Loucy (cell line): ENCODE measurements around the gene ATAD3B.

Experiments
- H2AFZ ChIP-seq: fragments of 200-600 bp; sonication (generic); 2 replicates; pipeline ENCODE4 v1.6.0; 2016; ENCODE audit warnings: antibody characterized with exemption, mild to moderate bottlenecking, low read length, moderate library complexity
- H3F3A ChIP-seq: fragments of 200-600 bp; 2 replicates; pipeline ENCODE4 v1.6.0; 2016; ENCODE audit warnings: antibody characterized with exemption, low read depth, mild to moderate bottlenecking
- H3K27me3 ChIP-seq: fragments of 200-600 bp; sonication (generic); 2 replicates; pipeline ENCODE4 v1.6.1; 2014; ENCODE audit warnings: low read length, mild to moderate bottlenecking; ENCODE audit not compliant: insufficient read depth, poor library complexity, severe bottlenecking
- H3K36me3 ChIP-seq: fragments of 200-600 bp; sonication (generic); 2 replicates; pipeline ENCODE4 v1.6.1; 2016; ENCODE audit warnings: low read length; ENCODE audit not compliant: insufficient read depth
- H3K4me1 ChIP-seq: fragments of 200-600 bp; sonication (generic); 2 replicates; pipeline ENCODE4 v1.5.1; 2014; ENCODE audit warnings: low read length, mild to moderate bottlenecking; ENCODE audit not compliant: insufficient read depth, poor library complexity, severe bottlenecking
- H3K4me2 ChIP-seq: fragments of 200-600 bp; sonication (generic); 2 replicates; pipeline ENCODE4 v1.6.0; 2014; ENCODE audit warnings: antibody characterized with exemption, low read length, low read depth, mild to moderate bottlenecking; ENCODE audit not compliant: poor library complexity, severe bottlenecking
- H3K4me3 ChIP-seq: fragments of 200-600 bp; sonication (generic); 2 replicates; pipeline ENCODE4 v1.5.1; 2014; ENCODE audit warnings: low read length, mild to moderate bottlenecking, mixed read lengths; ENCODE audit not compliant: poor library complexity, severe bottlenecking
- H3K79me2 ChIP-seq: fragments of 200-600 bp; sonication (generic); 2 replicates; pipeline ENCODE4 v1.6.1; 2014; ENCODE audit warnings: low read length; ENCODE audit not compliant: insufficient read depth
- H3K9ac ChIP-seq: fragments of 200-600 bp; sonication (generic); 2 replicates; pipeline ENCODE4 v1.6.0; 2014; ENCODE audit warnings: mild to moderate bottlenecking, low read depth, low read length, moderate library complexity; ENCODE audit not compliant: poor library complexity, severe bottlenecking
- H3K9me2 ChIP-seq: fragments of 200-600 bp; sonication (generic); replicated peaks from 2 replicates; pipeline ENCODE4 v1.6.1; 2016; ENCODE audit warnings: low read depth, low read length, mixed read lengths
- H3K9me3 ChIP-seq: fragments of 200-600 bp; sonication (generic); 2 replicates; pipeline ENCODE4 v1.6.1; 2014; ENCODE audit warnings: mild to moderate bottlenecking, antibody characterized with exemption, low read length, low read depth; ENCODE audit not compliant: insufficient read depth
- H4K20me1 ChIP-seq: fragments of 200-600 bp; sonication (generic); 2 replicates; pipeline ENCODE4 v1.6.0; 2014; ENCODE audit warnings: antibody characterized with exemption, low read length, mild to moderate bottlenecking; ENCODE audit not compliant: insufficient read depth, poor library complexity, severe bottlenecking
- CTCF ChIP-seq: fragments of 200-600 bp; sonication (generic); conservative IDR thresholded peaks from 2 replicates; pipeline ENCODE4 v1.5.1; 2014; ENCODE audit warnings: mild to moderate bottlenecking, antibody characterized with exemption, low read length
- EZH2phosphoT487 ChIP-seq: fragments of 200-600 bp; IDR thresholded peaks from 2 replicates; pipeline ENCODE4 v1.6.1; 2018; ENCODE audit warnings: antibody characterized with exemption, mild to moderate bottlenecking, moderate library complexity, borderline replicate concordance

Gene ATAD3B

GRCh38 chr1:1539310-1540089 is 67.9 kb downstream of the ATAD3B start:
- H3K27me3 ChIP-seq, result no peaks in the 10 kb centered on the region
- H3K4me2 ChIP-seq, result no peak overlapping the region
- H3K9me3 ChIP-seq, result no peaks in the 10 kb centered on the region
- H3K9ac ChIP-seq, result no peak overlapping the region
- no peaks in the 10 kb centered on the region for H3K4me1 ChIP-seq
- H3K36me3 ChIP-seq, result no peaks in the 10 kb centered on the region
- H3K9me2 ChIP-seq, result no peaks in the 10 kb centered on the region
- no peaks in the 10 kb centered on the region for H3F3A ChIP-seq
- no peak for TF ChIP-seq CTCF
- TF ChIP-seq EZH2phosphoT487, result no peak
- H3K4me3 ChIP-seq, result no peak overlapping the region
- no peak overlapping the region for H2AFZ ChIP-seq
- no peaks in the 10 kb centered on the region for H4K20me1 ChIP-seq
- H3K79me2 ChIP-seq, result no peaks in the 10 kb centered on the region

GRCh38 chr1:1540090-1540817 is 68.7 kb downstream of the ATAD3B start, which contains the start of gene TMEM240:
Gene TMEM240 (minus strand): TSS chr1:1540624. CDS start chr1:1540346, 278 bp downstream.
- H3K4me3 ChIP-seq, result no peak within 1 kb of the TSS
- H3K4me2 ChIP-seq, result no peak within 1 kb of the TSS
- H4K20me1 ChIP-seq, result no peaks in the 10 kb centered on the region

More at GRCh38 chr1:1540090-1540817, 68.7 kb downstream of the ATAD3B start, which contains the start of gene TMEM240:
- no peak within 1 kb of the TSS for H2AFZ ChIP-seq
- no peaks in the 10 kb centered on the region for H3F3A ChIP-seq
- no peaks in the 10 kb centered on the region for H3K79me2 ChIP-seq
- no peaks in the 10 kb centered on the region for H3K9me3 ChIP-seq
- no peaks in the 10 kb centered on the region for H3K36me3 ChIP-seq
- no peaks in the 10 kb centered on the region for H3K27me3 ChIP-seq
- no peak for TF ChIP-seq CTCF
- no peak for TF ChIP-seq EZH2phosphoT487
- H3K9ac ChIP-seq, result no peak within 1 kb of the TSS
- H3K9me2 ChIP-seq, result no peaks in the 10 kb centered on the region
- no peaks in the 10 kb centered on the region for H3K4me1 ChIP-seq
